ENCODE data around the gene MSH4. TPM values are rescaled to one million over a fixed set of nuclear protein-coding genes. Genes with fewer than 3 reads are reported as not detected.

The MSH4 gene
- total and polyA plus RNA-seq, 3 donors from 2014 or later = 4.6 to 8.2 (median 5.5) TPM

GRCh38 chr1:75845576-75845975 lies 48.9 kb downstream of the MSH4 start:
- no peak for DNase-seq
- Histone ChIP-seq H3K4me1 (no peaks in the 10 kb centered on the region), H3K9me3 (no peaks in the 10 kb centered on the region), H3K27ac (no peak overlapping the region), H3K4me3 (no peak overlapping the region), H3K27me3 (no peaks in the 10 kb centered on the region), H3K36me3 (ENCODE audit: low read depth, missing control alignments) (no peaks in the 10 kb centered on the region)
- TF ChIP-seq, protein P1, sequence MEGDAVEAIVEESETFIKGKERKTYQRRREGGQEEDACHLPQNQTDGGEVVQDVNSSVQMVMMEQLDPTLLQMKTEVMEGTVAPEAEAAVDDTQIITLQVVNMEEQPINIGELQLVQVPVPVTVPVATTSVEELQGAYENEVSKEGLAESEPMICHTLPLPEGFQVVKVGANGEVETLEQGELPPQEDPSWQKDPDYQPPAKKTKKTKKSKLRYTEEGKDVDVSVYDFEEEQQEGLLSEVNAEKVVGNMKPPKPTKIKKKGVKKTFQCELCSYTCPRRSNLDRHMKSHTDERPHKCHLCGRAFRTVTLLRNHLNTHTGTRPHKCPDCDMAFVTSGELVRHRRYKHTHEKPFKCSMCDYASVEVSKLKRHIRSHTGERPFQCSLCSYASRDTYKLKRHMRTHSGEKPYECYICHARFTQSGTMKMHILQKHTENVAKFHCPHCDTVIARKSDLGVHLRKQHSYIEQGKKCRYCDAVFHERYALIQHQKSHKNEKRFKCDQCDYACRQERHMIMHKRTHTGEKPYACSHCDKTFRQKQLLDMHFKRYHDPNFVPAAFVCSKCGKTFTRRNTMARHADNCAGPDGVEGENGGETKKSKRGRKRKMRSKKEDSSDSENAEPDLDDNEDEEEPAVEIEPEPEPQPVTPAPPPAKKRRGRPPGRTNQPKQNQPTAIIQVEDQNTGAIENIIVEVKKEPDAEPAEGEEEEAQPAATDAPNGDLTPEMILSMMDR (IDR thresholded peaks at IDR 0.05) = no peak
- WGBS, 2 donors = 0 to 46% methylated on average over 1 of the region's 1 CpG
- intact Hi-C loops (cut with DNase I; ENCODE audit: low total_unique reads) = no loop called here

- WGBS, 2 donors = 82 to 85% methylated on average over 2 of the region's 2 CpGs
- no peaks in the 10 kb centered on the region for H3K36me3 ChIP-seq (ENCODE audit: low read depth, missing control alignments)
- H3K27ac ChIP-seq = no peak overlapping the region
- intact Hi-C loops (cut with DNase I; ENCODE audit: low total_unique reads) = no loop called here
- H3K27me3 ChIP-seq = no peaks in the 10 kb centered on the region
- no peak for TF ChIP-seq POLR2A (IDR thresholded peaks at IDR 0.05)
- TF ChIP-seq, protein P1 (IDR thresholded peaks at IDR 0.05) = no peak
- H3K9me3 ChIP-seq = no peaks in the 10 kb centered on the region
- H3K4me3 ChIP-seq = no peak overlapping the region
- DNase-seq = no peak
- H3K4me1 ChIP-seq = no peaks in the 10 kb centered on the region
These were observed 58.3 kb downstream of the MSH4 start for GRCh38 chr1:75855010-75855409.

- TF ChIP-seq, protein P1 (IDR thresholded peaks at IDR 0.05) = no peak
- TF ChIP-seq POLR2A (IDR thresholded peaks at IDR 0.05) = no peak
- H3K27ac ChIP-seq = no peak overlapping the region
- H3K27me3 ChIP-seq = no peaks in the 10 kb centered on the region
- intact Hi-C loops (cut with DNase I; ENCODE audit: low total_unique reads) = no loop called here
- no peaks in the 10 kb centered on the region for H3K4me1 ChIP-seq
- DNase-seq = no peak
- no peaks in the 10 kb centered on the region for H3K36me3 ChIP-seq (ENCODE audit: low read depth, missing control alignments)
- H3K9me3 ChIP-seq = no peaks in the 10 kb centered on the region
- H3K4me3 ChIP-seq = no peak overlapping the region
These were observed 59.1 kb downstream of the MSH4 start for GRCh38 chr1:75855734-75856133.

DNA sequence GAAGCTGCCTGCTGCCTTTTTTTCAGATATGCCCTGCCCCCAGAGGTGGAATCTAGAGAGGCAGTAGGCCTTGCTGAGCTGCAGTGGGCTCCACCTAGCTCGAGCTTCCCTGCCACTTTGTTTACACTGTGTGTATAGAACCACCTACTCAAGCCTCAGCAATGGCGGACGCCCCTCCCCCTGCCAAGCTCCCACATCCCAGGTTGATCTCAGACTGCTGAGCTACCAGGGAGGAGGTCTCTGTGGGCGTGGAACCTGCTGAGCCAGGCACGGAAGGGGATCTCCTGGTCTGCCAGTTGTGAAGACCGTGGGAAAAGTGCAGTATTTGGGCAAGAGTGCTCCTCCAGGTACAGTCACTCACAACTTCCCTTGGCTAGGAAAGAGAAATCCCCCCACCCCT lies 65.1 kb downstream of the MSH4 start:
- WGBS, 2 donors = 68 to 72% methylated on average over 6 of the region's 6 CpGs
- Histone ChIP-seq H3K9me3 (no peaks in the 10 kb centered on the region), H3K4me3 (no peak overlapping the region), H3K36me3 (ENCODE audit: low read depth, missing control alignments) (no peaks in the 10 kb centered on the region), H3K4me1 (no peaks in the 10 kb centered on the region), H3K27ac (no peak overlapping the region), H3K27me3 (no peaks in the 10 kb centered on the region)
- no peak for TF ChIP-seq POLR2A (IDR thresholded peaks at IDR 0.05)
- TF ChIP-seq, protein P1 (IDR thresholded peaks at IDR 0.05) = no peak
- DNase-seq = no peak
- intact Hi-C loops (cut with DNase I; ENCODE audit: low total_unique reads) = no loop called here

DNA sequence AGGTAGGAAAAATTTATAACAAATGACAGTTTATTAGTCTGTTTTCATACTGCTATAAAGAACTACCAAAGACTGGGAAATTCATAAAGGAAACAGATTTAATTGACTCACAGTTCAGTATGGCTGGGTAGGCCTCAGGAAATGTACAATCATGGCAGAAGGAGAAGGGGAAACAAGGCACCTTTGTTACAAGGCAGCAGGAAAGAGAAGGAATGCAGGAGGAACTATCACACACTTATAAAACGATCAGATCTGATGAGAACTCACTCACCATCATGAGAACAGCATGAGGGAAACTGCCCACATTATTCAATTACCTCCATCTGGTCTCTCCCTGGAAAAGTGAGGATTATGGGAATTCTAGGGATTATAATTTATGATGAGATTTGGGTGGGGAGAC lies 74.3 kb downstream of the MSH4 start:
- intact Hi-C loops (cut with DNase I; ENCODE audit: low total_unique reads) = no loop called here

More for the DNA sequence above, 74.3 kb downstream of the MSH4 start:
- Histone ChIP-seq H3K4me1 (no peaks in the 10 kb centered on the region), H3K9me3 (no peaks in the 10 kb centered on the region), H3K4me3 (no peak overlapping the region), H3K27me3 (no peaks in the 10 kb centered on the region), H3K36me3 (ENCODE audit: low read depth, missing control alignments) (no peaks in the 10 kb centered on the region), H3K27ac (no peak overlapping the region)
- TF ChIP-seq, protein P1 (IDR thresholded peaks at IDR 0.05) = no peak
- TF ChIP-seq POLR2A (IDR thresholded peaks at IDR 0.05) = no peak
- WGBS, 2 donors = 65 to 72% methylated on average over 1 of the region's 1 CpG
- no peak for DNase-seq

Measured in testis (tissue), 3 donors.